C4-2B (cell line): ENCODE results near the gene AKAP7.

Experiments
- ZFX ChIP-seq: fragments of 450-650 bp; IDR thresholded peaks from 2 replicates; pipeline ENCODE4 v1.6.1; 2017
- TF ChIP-seq, protein P1 (sequence below): fragments of 450-650 bp; conservative IDR thresholded peaks from 2 replicates; pipeline ENCODE4 v1.5.1; 2017; ENCODE audit warnings: mild to moderate bottlenecking

DNA sequence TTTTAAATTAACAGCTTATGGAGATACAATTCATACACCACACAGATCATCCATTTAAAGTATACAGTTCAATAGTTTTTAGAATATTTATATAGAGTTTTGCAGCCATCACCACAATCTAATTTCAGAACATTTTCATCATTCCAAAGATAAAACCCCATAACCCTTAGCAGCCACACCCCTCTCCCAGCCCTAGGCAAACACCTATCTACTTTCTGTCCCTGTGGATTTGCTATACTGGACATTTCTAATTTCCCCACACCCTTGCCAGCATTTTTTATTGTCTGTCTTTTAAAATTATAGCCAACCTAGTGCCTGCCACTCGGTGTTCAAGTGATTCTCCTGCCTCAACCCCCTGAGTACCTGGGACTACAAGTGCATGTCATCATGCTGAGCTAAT, 23.0 kb upstream of the AKAP7 start:
- TF ChIP-seq, protein P1, sequence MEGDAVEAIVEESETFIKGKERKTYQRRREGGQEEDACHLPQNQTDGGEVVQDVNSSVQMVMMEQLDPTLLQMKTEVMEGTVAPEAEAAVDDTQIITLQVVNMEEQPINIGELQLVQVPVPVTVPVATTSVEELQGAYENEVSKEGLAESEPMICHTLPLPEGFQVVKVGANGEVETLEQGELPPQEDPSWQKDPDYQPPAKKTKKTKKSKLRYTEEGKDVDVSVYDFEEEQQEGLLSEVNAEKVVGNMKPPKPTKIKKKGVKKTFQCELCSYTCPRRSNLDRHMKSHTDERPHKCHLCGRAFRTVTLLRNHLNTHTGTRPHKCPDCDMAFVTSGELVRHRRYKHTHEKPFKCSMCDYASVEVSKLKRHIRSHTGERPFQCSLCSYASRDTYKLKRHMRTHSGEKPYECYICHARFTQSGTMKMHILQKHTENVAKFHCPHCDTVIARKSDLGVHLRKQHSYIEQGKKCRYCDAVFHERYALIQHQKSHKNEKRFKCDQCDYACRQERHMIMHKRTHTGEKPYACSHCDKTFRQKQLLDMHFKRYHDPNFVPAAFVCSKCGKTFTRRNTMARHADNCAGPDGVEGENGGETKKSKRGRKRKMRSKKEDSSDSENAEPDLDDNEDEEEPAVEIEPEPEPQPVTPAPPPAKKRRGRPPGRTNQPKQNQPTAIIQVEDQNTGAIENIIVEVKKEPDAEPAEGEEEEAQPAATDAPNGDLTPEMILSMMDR = no peak
- TF ChIP-seq ZFX = no peak
